ENCODE results near the gene ARMC8. TPM values are rescaled to one million over a fixed set of nuclear protein-coding genes. Genes with fewer than 3 reads are reported as not detected.

The ARMC8 gene
- total and polyA plus RNA-seq, 2 of the 8 experiments (the other 6 are each of a cell fraction or from before 2014, with no cell fraction given): 47.3 to 58.5 TPM

GRCh38 chr3:138203938-138204337 lies 16.8 kb downstream of the ARMC8 start:
- H3K14ac ChIP-seq (ENCODE audit: insufficient read length): no peak overlapping the region
- H4K20me1 ChIP-seq (replicated peaks in 1 of 2; ENCODE audit: control insufficient read depth in 1 of 2, insufficient read depth in 2 of 2, low read length in 2 of 2): peaks cover 4 to 12% of the 10 kb centered on the region in 2 experiments
- no peak overlapping the region for H3K4me2 ChIP-seq (ENCODE audit: insufficient read depth in 1 of 2, low read depth in 2 of 2, low read length in 2 of 2)
- no peak overlapping the region for H3K4me3 ChIP-seq (ENCODE audit: extremely low read depth in 1 of 4, insufficient read depth in 2 of 4, low read depth in 3 of 4, low read length in 4 of 4)
- WGBS, 2 experiments (ENCODE audit: extremely low coverage in 1 of 2, insufficient coverage in 1 of 2, insufficient read length in 1 of 2, insufficient replicate concordance in 2 of 2, low coverage in 1 of 2, low lambda C conversion rate in 2 of 2, missing lambda C conversion rate in 1 of 2): 85% methylated on average over 4 of the region's 4 CpGs; no CpG with 5 or more reads in 1 of the 2 experiments
- H2BK12ac ChIP-seq (ENCODE audit: low read depth, low read length): no peak overlapping the region
- H3K4ac ChIP-seq (replicated peaks; ENCODE audit: insufficient read length, low read depth, low read length): no peak overlapping the region
- no peaks in the 10 kb centered on the region for H3K27me3 ChIP-seq (replicated peaks in 1 of 4; ENCODE audit: control insufficient read depth in 3 of 4, extremely low read depth in 1 of 4, insufficient read depth in 3 of 4, low read length in 3 of 4)
- no peak overlapping the region for H4K5ac ChIP-seq (ENCODE audit: insufficient read length, low read depth, low read length)
- no peak overlapping the region for H2BK15ac ChIP-seq (ENCODE audit: low read length)
- H2BK120ac ChIP-seq (replicated peaks; ENCODE audit: low read depth, low read length): no peak overlapping the region
- peaks cover 0 to 5% (median under 1%) of the 10 kb centered on the region in 4 experiments; a peak in 3 of 7 replicates for H3K4me1 ChIP-seq (replicated peaks in 1 of 4; ENCODE audit: control insufficient read depth in 3 of 4, insufficient read depth in 4 of 4, low read length in 3 of 4)
- H3K56ac ChIP-seq (replicated peaks; ENCODE audit: insufficient read length, low read depth, low read length): no peak overlapping the region
- H3K18ac ChIP-seq (ENCODE audit: extremely low read depth, low read length): no peak overlapping the region
- H3K23me2 ChIP-seq (ENCODE audit: low read depth, low read length): no peaks in the 10 kb centered on the region
- peaks cover 17% of the 10 kb centered on the region for H3K79me1 ChIP-seq (ENCODE audit: low read depth, low read length)
- no peaks in the 10 kb centered on the region for H3K36me3 ChIP-seq (ENCODE audit: control insufficient read depth in 2 of 4, insufficient read depth in 4 of 4, low read length in 3 of 4)
- no peak overlapping the region for H4K91ac ChIP-seq (replicated peaks; ENCODE audit: insufficient read length, low read length)
- ChIA-PET CTCF (ENCODE audit: partially characterized antibody) (interaction anchor here (1.0 to 1.3 kb wide), 2 partner anchors 22 to 162 kb away, joined by 3 read pairs; no protein-coding TSS in a partner anchor), POLR2A (ENCODE audit: partially characterized antibody) (interaction anchor here (0.8 to 3.0 kb wide), 3 partner anchors 10 to 17 kb away, joined by 3 to 20 read pairs (median 3); partner anchors contain the start of gene ARMC8)
- H3K23ac ChIP-seq (ENCODE audit: insufficient read length): no peak overlapping the region
- H2BK5ac ChIP-seq (ENCODE audit: low read depth, low read length): no peak overlapping the region
- FAIRE-seq (no peak), DNase-seq (ENCODE audit: low read depth in 1 of 2, low spot score in 2 of 2) (no peak)
- H2AK5ac ChIP-seq (ENCODE audit: low read depth, low read length): no peak overlapping the region
- H2AFZ ChIP-seq (ENCODE audit: low read length): no peak overlapping the region
- H4K8ac ChIP-seq (ENCODE audit: extremely low read depth, insufficient read depth, low read length): no peak overlapping the region
- no peak overlapping the region for H3K9ac ChIP-seq (replicated peaks in 1 of 4; ENCODE audit: extremely low read depth in 1 of 4, low read depth in 3 of 4, low read length in 3 of 4)
- no peaks in the 10 kb centered on the region; a peak in 1 of 4 replicates for H3K9me3 ChIP-seq (ENCODE audit: insufficient read depth in 2 of 2, low read depth in 1 of 2, low read length in 1 of 2)
- no peak overlapping the region for H2BK20ac ChIP-seq (ENCODE audit: low read length)
- no peak overlapping the region for H3K27ac ChIP-seq (ENCODE audit: low read depth, low read length)
- peaks cover 3 to 98% of the 10 kb centered on the region in 2 experiments for H3K79me2 ChIP-seq (ENCODE audit: control insufficient read depth in 1 of 2, insufficient read depth in 2 of 2, low read length in 2 of 2)
- TF ChIP-seq EGR1 (IDR thresholded peaks at IDR 0.05; ENCODE audit: borderline replicate concordance, low read depth, low read length) (no peak), RNF2 (IDR thresholded peaks at IDR 0.05; ENCODE audit: borderline replicate concordance, low read depth, low read length, missing control alignments, poor library complexity, severe bottlenecking) (no peak), SRF (IDR thresholded peaks at IDR 0.05; ENCODE audit: low read depth, low read length) (no peak), TBP (IDR thresholded peaks at IDR 0.05; ENCODE audit: low read depth, low read length) (no peak), TEAD4 (IDR thresholded peaks at IDR 0.05; ENCODE audit: low read depth, low read length) (no peak), BRCA1 (IDR thresholded peaks at IDR 0.05; ENCODE audit: low read depth, low read length) (no peak), NANOG (IDR thresholded peaks at IDR 0.05; ENCODE audit: insufficient read depth, low read depth, low read length, poor library complexity, severe bottlenecking) (no peak)

All from H1 (cell line).